GM19467 (cell line): ENCODE results near the gene MCIDAS.
A peak's percentile ranks its signal among the peaks of the same experiment; 100 is the strongest.

Experiments
- ATAC-seq: cut with Tn5 transposase; IDR thresholded peaks from one replicate; pipeline ENCODE4 v1.9.1; 2021; ENCODE audit warnings: mild to moderate bottlenecking, moderate library complexity; ENCODE audit not compliant: unreplicated experiment

The MCIDAS gene

DNA sequence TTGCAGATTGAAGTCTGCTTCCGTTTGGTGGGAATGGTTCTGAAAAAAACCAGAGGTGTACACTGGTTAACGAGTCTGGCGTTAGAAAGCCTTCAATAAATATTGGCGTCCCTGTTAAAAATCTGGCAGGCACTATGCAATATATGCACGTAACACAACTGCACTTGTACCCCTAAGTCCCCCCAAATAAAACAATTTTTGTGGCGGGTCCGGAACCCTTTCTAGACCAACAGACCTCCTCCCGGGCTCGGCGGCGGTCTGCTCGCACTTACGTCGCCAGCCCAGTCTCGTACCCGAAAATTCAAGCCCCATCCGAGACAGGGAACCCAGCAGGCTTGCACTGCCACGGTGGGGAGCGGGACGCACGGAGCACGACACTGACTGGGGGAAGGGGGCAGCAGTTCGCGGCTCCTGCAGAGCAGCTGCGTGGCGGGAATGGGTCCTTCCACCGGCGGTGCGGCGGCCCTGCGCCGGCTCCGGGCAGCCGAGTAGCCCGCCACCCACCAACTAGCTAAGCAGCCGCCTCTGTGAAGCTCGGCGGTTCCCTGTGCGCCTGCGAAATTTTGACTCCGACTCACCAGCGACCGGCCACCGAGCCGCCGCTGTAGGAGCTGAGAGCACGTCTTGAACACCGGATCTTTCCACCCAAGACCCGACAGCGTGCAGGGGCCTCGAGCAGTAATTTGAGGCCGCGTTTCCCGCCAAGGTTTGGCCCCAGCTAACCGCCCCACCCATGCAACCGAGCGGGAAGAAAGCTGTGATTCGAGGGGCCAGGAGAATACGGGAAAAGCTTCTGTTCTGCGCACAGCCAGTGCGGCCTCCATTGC, 3.9 kb downstream of the MCIDAS start:
- ATAC-seq, result no peak

DNA sequence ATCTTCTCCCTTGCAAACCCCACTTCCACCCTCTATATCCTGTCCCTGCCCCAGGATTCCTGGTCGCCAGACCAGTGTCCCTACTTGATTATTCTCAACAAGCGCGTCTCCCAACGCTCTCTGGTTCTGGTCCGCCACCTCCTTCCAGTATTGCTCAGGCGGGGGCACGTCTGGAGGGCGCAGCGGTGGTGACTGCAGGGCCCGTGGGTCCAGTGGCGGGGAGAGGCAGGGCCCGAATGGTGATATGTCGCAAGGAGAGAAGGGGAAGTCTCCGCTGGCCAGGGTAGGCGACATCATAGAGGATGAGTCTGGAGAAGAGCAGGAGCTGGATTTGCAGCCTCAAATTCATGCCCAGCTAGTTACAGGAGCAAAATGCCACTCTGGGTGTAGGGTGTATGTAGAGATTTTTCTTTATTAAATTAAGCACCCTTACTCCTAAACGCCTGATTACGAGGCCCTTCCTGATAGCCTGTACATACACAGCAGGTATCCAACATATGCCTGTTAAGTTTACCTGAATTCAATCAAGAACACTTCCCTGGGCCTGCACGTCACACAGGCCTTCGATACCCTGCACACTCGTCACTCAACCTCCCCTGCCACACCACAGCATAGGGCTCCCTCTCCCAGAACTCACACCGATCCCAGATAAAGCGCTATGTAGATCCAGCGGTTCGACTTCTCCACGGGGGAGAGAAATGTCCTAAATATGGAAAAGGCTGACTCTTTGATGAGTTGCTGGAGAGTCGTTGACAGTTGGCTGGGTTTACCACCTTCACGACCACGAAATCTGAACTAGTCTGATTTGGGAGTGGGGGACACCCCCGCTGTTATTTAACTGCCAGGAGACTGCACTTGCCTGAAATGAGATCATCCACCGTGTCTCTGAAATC, 4.8 kb downstream of the MCIDAS start:
- ATAC-seq, result no peak

DNA sequence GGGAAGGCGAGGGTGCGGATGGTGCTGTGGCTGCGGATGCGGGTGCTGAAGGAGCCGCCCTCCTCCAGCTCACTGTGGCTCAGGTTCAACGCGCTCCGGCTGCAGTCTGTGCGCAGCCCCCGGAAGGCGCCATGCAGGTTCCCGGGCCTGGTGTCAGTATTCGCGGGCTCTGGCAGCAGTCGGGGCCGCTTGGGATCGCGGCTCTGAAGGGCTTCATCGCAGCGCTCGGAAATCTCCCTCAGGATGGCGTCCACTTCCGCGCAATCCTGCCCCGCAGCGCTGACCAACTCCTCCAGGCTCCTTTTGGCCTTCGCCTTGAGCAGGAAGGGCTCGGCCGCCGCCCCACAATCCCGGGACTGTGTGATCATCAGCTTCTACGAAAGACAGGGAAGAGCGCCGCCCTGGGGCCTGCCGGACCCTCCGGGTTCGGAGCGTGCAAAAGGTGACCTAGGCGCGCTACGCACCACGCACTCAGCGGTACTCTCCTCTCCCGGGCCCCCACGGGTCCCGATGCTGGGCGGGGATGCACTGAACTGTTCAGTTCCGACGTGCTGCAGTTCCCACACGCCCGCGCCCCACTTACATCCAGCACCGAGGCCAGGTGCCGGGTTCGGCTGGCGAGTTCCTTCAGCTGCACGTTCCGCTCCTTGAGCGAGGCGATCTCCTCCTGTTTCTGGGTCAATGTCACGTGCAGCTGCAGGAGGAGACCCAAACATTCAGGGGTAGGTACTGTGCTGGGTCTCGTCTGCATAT, 6.5 kb downstream of the MCIDAS start:
- ATAC-seq, result no peak

DNA sequence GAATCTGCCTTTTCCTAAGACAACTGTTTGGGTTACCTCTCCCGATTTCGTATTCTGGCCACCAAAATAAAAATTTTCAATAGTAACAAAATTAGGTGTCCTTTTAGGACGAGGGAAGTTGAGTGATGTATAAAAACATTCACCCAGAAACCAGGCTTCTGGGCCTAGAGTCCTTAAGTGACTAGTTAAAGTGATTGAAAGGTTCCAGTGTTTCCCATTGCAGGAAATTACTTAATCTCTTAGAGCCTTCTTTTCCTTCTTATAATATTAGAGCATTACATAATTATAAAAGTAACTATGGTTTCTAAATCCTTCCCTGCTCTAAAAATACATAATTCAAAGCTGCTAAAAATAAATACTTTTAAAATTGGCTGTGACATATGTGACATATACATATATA, 7.3 kb downstream of the MCIDAS start:
- ATAC-seq, result no peak

DNA sequence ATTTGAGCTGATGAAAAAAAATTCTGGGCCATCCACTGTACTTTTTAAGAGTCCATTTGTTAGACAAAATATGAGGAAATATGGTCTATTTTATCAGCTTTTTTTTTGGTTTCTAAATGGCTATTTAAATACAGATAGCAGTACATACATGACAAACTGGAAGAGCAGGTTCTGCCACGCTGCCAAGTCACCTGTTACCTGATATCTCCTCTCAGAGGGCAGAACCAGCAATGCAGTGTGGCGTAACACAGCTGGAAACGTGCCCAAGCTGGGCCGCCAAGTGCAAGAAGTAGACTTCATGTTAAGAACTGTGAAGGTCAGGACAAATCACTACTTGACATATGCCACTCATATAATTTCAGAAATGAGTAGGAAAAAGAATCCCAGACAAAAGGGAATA, 8.1 kb downstream of the MCIDAS start:
- no peak for ATAC-seq

DNA sequence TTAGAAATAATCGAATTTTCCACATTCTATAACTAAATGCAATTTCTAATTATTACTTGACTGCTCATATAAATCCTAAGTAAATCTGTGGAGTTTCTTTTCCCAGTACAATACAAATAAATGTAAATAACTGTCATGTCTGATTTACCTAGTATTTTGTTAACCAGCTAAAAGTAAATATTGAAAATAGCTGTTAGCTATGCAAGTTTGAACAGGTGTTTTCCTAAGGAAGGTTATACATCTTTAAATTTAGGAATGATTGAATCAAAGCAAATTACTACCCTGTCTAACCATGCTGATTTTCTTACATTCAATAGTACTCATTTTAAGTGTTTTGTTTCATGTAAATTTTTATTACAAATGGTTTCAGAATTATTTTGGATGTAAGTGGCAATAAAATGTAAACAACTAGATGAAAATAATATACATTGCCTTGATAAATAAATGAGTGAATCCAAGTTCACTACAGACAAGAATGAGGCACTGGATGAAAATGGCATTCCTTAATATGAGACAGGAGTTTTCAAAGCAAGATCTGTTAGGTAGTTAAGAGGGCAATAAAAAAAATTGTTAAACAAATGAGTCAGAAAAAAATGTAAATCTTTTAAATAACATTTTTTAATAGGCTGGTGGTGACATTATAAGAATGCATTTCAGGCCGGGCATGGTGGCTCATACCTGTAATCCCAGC, 15.8 kb downstream of the MCIDAS start:
- ATAC-seq, result no peak

DNA sequence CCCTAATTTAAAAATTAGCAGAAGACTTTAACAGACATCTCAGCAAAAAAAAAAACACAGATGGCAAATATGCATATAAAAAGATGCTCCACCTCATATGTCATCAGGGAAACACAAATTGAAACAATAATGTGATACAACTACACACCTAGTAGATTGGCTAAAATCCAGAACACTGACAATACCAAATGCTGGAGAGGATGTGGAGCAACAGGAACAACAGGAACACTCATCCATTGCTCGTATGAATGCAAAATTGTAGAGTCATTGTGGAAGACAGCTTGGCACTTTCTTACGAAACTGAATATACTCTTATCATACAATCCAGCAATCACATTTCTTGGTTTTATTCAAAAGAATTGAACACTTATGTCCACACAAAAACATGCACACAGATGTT, 22.1 kb downstream of the MCIDAS start:
- no peak for ATAC-seq

DNA sequence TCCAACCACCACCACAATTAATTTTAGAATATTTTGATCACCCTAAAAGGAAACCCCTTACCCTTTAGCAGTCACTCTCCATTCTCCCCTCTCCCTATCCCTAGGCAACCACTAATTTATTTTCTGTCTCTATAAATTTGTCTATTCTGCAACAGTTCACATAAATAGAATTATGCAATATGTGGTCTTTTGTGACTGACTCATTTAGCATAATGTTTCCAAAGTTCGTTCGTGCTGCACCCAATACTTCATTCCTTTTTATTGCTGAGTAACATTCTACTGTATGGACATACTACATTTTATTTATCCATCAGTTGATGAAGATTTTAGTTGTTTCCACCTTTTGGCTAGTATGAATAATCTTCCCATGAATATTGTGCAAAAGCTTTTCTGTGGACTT, 36.0 kb downstream of the MCIDAS start:
- no peak for ATAC-seq

DNA sequence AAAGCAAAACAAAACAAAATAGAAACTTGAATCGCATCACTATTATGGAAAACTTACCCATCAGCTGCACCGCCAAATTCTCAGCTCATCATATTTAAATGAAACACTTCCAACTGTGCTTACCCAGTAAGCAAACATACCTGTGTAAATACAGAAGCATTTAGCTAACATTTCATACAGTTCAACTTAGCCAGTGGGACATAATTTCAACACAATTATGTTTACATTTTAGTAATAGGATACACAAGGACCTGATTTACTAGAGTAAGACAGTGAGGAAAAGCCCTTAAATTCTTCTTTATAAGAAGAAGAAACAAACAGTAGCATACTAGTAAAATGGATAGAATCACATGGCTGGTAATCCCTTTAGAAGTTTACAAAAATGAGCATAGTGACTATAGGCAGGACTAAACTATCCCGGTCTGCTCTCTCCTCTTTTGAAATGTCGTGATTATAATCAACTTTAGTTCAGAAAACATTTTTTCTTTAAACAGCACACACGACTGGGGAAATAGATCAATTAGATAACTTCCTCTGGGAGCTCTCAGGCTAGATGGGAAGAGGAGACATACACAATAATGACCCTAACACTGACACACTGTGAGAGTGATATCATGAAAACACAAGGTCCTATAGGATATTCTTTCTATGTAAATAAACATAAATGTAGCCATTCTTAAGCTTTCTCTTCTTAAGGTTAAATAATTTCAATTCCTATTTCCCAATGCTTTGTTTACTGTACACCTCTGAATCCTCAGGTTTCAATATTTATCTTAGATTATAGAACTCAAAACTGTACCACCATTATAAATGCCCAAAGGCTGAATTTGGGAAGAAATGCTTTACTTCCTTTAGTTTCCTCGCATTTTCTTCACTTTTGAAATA, 38.2 kb downstream of the MCIDAS start:
- ATAC-seq, result no peak

DNA sequence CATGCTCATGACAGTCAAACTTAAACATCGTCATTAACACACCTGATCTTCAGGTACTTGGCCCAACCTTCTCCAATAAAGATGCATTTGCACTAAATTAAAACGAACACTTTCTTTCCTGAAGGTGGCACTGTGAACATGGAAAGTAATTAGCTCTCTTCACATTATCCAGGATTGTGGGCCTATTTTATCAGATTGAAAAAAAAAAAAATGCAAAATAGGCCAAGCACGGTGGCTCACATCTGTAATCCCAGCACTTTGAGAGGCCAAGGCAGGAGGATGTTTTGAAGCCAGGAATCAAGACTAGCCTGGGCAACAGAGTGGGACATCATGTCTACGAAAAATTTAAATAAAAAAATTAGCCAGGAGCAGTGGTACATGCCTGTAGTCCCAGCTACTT, 39.7 kb downstream of the MCIDAS start:
- ATAC-seq, result no peak

DNA sequence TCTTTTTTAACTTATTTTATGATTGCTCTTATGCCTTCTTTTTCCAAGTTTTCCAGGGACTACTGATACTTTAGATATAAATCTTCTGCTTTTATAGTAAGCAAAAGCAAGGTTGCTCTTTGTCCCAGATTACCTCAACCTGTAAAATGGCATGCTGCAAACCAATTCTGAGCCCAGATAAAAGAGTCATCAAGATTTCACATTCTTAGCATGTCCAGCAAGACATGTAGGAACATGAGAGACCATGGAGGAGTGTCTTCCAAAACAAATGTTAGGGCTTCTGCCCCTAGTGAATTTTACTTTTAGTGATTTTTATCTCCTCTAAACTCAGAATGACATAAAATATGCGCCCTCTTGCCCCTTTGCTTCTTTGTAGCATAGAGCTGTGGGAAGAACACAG, 47.1 kb downstream of the MCIDAS start:
- ATAC-seq, result no peak

DNA sequence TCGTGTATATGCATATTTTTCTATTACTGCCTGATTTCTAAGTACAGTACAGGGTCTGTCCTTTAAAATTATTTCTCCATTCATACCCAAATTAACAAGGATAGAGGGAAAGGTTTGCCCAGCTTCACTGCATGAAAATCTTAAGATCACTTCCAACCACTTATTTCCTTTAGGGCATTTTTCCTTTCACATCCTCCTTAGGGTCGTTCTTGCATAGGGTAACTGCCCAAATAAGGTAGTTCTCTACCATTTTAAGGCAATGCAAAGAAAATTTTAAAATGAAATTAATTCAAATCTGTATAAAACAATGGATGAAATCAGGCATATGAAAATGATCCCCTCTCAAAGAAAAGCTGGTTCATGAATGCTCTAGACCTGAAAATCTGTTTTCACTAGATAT, 50.0 kb downstream of the MCIDAS start:
- no peak for ATAC-seq

DNA sequence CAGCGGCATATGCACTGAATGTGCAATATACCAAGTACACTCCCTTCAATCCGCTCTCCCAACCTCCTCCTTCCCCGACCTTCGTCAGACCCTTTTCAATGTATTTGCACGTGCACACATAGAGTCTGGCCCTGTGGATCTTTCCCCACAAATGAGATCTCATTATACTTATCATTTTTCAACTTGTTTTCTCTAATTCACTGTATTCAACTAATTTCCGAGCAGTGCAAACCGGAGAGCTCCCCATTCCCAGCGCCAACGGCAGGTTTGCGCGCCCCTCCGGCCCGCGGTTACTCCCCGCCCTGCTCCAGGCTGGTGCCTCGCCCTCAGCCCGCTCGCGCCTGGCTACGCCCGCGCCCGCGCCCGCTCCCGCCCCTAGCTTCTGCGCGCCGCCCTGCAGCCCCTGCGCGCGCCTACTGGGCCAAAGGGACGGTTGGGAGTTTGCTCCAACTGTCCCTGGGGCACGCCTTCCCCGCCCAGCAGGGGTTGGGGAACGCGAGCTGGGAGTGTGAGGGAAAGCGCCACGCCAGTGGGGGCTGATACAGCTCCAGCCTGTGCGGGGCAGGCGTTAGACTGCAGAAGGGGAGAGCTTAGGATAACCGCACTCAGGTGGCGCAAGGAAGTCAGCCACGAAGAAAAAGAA, 50.8 kb downstream of the MCIDAS start:
- ATAC-seq, result no peak

DNA sequence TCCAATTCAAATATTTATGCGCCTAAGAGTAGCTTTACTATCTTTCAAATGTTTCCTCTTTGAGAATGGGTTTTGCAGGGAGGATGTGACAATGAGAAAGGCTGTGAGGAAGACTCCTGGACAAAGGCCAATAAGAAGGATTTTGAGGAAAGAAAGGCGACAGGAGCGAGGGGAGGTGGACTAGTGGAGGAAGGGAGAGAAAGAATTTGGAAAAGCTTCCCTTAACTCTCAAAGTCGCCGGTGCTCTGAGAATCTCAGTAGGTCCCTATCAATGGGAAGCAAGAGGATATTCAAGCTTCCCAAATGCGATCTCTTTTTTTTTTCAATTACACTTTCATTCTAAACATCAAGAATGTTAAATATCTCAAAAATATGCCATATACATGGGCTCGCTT, 51.3 kb downstream of the MCIDAS start:
- no peak for ATAC-seq

DNA sequence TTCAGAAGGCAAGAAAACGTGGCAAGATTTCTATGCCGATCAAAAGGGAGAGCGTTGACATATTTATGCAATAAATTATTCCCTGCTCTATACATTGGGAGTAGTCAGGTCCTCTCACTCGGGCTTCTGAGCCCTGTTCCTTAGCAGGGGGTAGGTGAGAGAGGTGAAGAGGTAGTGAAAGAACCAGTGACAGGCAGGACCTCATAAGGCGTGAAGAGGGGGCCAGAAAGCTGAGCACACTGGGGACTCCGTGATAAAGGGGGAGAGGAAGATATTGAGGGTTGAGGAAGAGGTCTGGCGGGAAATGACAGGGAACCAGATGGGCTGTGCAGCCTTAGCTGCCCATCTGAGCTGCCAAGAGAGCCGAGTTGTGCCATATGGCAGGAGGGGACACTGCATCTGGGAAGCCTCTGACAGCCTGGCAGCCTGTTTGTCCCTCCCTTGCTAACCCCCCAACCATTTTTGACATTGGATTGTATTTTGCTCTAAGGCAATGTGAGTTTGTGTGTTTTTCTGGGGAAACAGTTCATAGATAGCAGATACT, 53.4 kb downstream of the MCIDAS start:
- ATAC-seq, result no peak

DNA sequence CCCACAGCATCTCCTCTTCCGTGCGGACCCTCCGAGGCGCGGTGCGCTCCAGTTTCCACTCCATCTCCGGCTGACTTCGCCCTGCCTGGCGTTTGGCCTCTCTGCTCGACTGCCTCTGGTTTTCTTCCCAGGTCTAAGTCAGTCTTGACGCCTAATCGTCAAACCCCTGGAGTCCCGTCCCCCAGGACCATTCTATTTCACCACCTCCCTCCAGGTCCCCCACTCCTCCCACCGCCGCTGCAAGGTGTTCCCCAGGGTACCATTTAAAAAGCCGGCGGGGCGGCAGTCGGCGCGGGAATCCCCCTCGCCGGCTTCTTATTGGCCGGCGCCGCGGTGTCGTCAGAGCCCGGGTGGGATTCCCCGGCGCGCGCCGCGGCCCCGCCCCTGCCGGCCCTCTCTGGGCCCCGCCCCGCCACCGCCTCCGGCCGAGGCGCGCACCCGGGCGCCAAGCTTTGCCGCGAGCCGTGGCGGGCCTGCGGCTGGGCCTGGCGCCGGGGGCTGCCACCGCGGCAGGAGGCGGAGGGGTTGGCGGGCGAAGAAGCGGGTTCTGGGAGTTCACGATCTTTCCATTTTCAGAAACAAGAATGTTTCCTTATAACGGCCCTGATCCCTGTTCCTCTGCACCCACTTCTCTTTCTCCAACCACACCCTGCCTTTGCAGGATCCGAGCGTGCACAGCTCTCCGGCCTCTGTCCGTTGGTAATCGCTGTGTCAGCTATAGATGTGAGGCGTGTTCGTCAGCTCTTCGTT, 54.0 kb downstream of the MCIDAS start, which contains the start of gene CDC20B:
TSS of gene CDC20B (minus strand) at position 241 of the 750 bp plus-strand sequence. CDS start at position 64, 177 bp downstream.
- peak; percentile 86 for ATAC-seq

DNA sequence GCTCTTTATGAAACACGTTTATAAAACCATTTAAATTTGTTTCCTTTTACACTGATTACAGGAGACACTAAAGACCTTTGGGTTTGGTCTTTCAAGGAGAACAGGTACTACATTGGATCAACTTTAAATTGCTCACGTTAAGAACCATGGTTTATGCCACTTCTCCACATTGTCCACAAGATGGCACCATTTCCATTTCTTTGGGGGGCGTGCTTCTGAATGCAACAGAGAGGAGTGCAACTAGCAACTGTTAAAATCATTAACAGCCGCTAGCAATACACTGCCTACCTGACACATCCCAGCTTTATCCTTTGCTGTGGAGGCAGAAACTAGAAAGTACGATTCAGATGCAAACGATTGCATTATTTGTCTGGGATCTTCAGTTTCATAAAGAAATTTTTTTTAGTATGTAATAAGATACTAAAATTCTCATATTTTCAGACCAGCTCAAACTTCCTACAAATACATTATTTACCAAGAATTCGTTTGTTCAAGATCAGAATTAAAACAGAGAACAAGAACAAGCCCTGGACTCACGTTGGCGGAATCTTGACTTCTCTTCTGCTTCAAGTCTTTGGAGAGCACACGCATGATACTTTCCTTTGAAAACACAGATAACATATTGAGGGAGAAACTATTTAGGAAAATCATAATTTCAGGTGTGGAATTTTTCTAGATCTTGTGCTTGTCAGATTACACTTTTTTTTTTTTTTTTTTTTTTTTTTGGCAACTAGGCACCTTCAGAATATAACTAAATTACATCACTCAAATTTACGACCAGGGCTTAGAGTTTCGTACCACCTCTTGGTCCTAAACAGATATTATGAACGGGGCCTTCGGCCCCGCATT, 54.8 kb downstream of the MCIDAS start:
- ATAC-seq, result peak; percentile 68
